Transverse colon (tissue), 3 donors: ENCODE measurements around the gene SDC3.

Experiments
- CTCF ChIP-seq, 5 experiments: fragments of 200-600 bp in 3 of 5; fragments of 450-650 bp in 2 of 5; sonication (generic) in 3 of 5; IDR thresholded peaks; 1 replicate in 2 of 5; 2 replicates in 3 of 5; pipeline ENCODE4 v1.5.1; 2016 to 2017; ENCODE audit warnings: antibody characterized with exemption in 5 of 5, inconsistent platforms in 3 of 5, mild to moderate bottlenecking in 2 of 5, moderate library complexity in 1 of 5
- POLR2A ChIP-seq: fragments of 450-650 bp; IDR thresholded peaks from one replicate; pipeline ENCODE4 v1.6.1; 2016; ENCODE audit warnings: antibody characterized with exemption, mild to moderate bottlenecking, moderate library complexity

GRCh38 chr1:30911059-30911954 lies 2.7 kb upstream of the SDC3 start:
- TF ChIP-seq CTCF (IDR thresholded peaks at IDR 0.05) (peak; percentile 81 to 93 (median 84)), POLR2A (no peak)
